GM15510 (cell line): ENCODE results near the gene KEAP1.

Experiments used
- POLR2A ChIP-seq: IDR thresholded peaks from 3 replicates; pipeline ENCODE4 v1.6.1; 2011; ENCODE audit warnings: borderline replicate concordance; ENCODE audit not compliant: insufficient read length; ENCODE audit errors: extremely low read depth

Gene KEAP1

GRCh38 chr19:10478476-10478875 lies 24.7 kb downstream of the KEAP1 start:
- TF ChIP-seq POLR2A, result no peak

DNA sequence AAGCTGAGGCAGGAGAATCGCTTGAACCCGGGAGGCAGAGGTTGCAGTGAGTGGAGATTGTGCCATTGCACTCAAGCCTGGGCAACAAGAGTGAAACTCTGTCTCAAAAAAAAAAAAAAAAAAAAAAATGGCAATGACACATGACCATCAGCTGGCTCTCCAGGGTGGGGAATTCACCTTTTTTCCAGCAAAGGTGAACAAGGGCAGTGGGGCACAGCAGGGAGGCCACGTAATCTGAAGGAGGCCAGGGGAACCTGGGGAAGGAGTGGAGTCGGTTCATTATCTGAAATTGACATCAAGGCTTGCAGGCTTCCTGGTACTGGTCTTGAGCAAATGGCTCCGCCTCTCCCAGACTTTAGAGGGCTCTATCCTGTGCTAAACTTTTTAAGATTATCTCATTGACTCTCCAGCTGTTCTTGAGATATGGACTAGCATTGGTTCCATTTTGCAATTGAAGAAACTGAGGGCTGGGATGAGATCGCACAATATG lies 28.1 kb downstream of the KEAP1 start:
- no peak for TF ChIP-seq POLR2A

DNA sequence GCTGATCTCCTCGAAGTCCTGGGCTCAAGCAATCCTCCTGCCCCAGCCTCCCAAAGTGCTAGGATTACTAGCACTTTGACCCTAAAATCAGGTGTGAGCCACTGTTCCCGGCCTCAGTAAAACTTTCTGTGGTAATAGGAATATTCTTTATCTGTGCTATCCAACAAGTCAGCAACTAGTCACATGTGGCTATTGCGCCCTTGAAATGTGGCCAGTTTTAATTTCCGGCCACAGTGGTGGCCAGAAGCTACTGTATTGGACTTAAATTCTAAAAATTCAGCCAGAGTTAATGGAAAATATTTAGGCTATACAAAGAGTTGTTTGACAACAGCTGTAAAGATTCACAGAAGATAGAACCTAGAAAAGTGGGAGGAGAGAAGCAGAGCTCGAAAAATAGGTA lies 30.0 kb downstream of the KEAP1 start:
- no peak for TF ChIP-seq POLR2A

- TF ChIP-seq POLR2A, result no peak
Measured at GRCh38 chr19:10471909-10472308, 31.2 kb downstream of the KEAP1 start.

GRCh38 chr19:10468133-10468532 lies 35.0 kb downstream of the KEAP1 start:
- TF ChIP-seq POLR2A, result no peak

DNA sequence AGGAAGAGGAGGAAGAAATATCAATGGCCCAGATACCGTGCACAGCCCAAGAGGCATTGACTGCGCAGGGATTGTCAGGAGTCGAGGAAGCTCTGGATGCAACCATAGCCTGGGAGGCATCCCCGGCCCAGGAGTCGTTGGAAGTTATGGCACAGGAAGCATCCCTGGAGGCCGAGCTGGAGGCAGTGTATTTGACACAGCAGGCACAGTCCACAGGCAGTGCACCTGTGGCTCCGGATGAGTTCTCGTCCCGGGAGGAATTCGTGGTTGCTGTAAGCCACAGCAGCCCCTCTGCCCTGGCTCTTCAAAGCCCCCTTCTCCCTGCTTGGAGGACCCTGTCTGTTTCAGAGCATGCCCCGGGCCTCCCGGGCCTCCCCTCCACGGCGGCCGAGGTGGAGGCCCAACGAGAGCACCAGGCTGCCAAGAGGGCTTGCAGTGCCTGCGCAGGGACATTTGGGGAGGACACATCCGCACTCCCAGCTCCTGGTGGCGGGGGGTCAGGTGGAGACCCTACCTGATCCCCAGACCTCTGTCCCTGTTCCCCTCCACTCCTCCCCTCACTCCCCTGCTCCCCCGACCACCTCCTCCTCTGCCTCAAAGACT lies 36.0 kb downstream of the KEAP1 start:
- TF ChIP-seq POLR2A, result no peak

DNA sequence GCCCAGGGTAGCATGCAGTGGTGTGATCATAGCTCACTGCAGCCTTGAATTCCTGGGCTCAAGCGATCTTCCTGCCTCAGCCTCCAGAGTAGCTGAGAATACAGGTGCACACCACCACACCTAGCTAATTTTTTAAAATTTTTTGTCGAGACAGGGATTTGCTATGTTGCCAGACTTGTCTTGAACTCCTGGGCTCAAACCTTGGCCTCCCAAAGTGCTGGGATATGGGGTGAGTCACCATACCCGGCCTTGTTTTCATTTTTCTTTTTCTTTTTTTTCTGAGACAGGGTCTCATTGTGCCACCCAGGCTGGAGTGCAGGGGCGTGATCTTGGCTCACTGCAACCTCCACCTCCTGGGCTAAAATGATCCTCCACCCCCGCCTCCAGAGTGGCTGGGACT lies 38.7 kb downstream of the KEAP1 start:
- TF ChIP-seq POLR2A, result no peak

DNA sequence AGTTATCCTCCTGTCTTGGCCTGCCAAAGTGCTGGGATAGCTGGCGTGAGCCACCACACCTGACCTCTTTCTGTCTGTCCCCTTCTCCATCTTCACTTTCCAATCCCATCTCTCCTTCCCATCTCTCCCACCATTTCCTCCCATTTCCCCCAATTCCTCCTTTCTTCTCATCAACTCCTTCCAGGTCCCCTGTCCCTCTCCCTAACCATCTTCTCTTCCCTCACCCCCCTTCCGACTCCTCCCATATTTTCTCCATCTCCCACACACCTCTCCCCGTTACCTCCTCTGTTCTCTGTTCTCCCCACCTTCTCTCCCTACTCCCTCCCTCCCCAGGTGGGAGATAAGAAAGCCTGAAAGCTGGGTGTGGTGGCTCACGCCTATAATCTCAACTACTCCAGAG lies 40.6 kb downstream of the KEAP1 start:
- TF ChIP-seq POLR2A, result no peak

DNA sequence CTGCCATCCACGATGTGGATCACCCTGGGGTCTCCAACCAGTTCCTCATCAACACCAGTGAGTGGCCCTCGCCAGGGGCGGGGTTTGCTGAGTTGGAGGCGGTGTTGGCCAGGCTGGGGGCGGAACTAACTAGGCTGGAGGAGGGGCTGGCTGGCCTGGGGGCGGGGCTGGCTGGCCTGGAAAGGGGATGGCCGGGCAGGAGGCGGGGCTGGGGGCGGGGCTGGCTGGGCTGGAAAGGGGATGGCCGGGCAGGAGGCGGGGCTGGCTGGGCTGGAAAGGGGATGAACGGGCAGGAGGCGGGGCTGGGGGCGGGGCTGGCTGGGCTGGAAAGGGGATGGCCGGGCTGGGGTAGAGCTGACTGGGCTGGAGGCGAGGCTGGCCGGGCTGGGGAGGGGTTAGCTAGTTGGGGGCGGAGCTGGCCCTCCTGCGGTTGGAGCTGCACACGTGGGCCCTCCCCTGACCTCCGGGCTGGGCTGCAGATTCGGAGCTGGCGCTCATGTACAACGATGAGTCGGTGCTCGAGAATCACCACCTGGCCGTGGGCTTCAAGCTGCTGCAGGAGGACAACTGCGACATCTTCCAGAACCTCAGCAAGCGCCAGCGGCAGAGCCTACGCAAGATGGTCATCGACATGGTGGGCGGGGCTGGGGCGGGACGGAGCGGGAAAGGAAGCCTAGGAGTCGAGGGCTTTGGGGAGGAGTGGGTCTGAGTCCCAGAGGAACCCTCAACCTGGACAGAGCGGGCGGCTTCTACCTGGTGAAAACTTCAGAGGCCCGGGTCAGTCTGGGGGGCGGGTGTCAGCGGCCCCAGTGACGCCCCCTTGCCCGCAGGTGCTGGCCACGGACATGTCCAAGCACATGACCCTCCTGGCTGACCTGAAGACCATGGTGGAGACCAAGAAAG lies 41.9 kb downstream of the KEAP1 start:
- TF ChIP-seq POLR2A, result no peak

- no peak for TF ChIP-seq POLR2A
Measured at GRCh38 chr19:10460714-10461046, 42.5 kb downstream of the KEAP1 start.

GRCh38 chr19:10454267-10454666 lies 48.9 kb downstream of the KEAP1 start:
- no peak for TF ChIP-seq POLR2A

GRCh38 chr19:10453852-10454251 lies 49.3 kb downstream of the KEAP1 start:
- no peak for TF ChIP-seq POLR2A

GRCh38 chr19:10452726-10453618 lies 50.2 kb downstream of the KEAP1 start:
- TF ChIP-seq POLR2A, result no peak

DNA sequence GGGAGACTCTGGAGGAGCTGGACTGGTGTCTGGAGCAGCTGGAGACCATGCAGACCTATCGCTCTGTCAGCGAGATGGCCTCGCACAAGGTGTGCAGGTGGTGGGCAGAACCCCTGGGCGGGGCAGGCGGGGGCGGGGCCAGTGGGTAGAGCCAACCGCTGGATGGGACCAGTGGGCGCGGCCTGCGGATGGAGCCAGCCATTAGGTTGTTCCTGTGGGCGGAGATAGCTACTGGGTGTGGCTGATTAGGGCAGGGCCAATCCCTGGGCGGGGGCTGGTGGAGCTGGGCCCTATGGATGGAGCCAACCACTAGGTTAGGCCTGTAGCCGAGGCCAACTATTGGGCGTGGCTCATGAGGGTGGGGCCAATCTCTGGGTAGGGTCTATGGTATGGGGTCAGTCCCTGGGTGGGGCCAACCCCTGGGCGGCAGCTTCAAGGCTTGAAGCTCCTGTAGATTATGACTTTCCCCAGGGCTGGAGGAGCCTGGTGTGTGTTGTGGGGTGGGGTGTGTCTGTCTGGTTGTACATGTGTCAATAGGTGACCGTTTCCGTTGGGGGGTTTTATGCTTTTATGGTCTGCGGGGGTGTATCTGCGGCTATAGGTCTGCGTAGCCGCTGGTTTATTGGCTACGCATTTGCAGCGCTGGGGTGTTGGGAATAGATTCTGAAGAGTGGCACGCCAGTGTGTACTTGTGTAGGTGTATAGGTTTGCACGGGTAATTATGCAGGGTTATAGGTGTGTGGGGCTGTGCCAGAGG lies 52.1 kb downstream of the KEAP1 start:
- no peak for TF ChIP-seq POLR2A
